ENCODE measurements around the gene HLA-DPB1.
"Not testable (repeated sequence)": the region's sequence is repeated elsewhere in the genome, so short reads cannot be mapped to it uniquely, and the experiment has no call there.

HLA-DPB1 gene

DNA sequence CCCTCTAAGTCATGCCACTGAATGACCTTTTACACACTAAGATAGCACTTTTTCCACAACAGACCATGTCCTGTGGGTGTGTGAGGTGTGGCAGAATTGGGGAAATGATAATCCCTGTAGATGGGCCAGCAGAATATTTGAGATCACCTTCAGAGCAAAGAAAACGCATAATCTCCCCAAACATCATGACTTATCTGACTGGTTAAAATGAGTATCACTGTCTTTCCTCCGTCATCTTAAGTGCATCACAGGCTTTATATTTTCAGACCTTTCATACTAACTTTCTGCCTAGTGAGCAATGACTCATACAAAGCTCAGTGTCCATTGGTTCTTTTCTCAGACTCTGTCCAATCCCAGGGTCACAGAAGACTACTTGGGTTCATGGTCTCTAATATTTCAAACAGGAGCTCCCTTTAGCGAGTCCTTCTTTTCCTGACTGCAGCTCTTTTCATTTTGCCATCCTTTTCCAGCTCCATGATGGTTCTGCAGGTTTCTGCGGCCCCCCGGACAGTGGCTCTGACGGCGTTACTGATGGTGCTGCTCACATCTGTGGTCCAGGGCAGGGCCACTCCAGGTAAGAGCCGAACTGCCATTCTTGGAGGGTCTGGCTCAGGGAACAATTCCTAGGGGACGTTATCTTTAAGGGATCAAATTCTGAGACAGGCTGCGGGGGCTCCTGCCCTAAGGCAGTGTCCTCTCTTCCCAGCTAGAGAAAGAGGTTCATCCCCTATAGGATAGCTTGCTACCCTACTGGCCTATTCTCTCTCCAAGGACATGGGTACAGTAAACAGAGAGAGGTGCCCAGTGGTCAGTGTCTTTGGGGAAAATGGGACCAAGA lies at the start of gene HLA-DPB1:
Gene HLA-DPB1 (plus strand): TSS at position 423 of the 838 bp plus-strand sequence. CDS start 52 bp downstream, at position 475.
- peak; percentile 62 for DNase-seq (ENCODE audit: low spot score)

DNA sequence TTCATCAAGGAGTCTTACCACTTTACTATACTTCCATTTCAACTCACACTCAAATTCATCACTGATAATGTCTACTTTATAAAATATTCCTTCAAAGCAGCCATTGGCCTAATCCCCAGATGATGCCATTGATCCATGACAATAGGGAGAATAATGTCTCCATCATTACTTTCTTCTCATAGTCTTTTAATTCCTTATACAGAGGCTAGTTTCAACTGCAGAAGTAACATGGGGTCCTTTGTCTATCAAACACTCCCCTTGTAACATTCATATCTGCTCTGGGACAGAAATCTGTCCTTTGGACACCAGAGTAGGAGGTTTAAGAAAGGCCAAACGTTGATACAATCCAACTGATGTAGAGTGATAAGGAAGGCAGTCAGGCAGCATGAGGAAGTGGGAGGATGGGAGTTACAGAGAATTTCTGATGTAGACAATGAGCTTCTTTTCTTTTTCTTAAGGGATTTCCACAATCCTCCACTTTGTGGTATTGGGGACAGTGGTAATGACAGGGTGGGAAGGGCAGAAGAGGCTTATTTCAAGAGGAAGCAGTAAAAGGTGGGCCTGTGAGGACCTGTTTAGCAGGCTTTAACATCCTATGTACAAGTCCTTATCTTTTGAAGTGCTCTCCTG lies 47.5 kb upstream of the HLA-DPB1 start:
- DNase-seq (ENCODE audit: low spot score) = no peak

DNA sequence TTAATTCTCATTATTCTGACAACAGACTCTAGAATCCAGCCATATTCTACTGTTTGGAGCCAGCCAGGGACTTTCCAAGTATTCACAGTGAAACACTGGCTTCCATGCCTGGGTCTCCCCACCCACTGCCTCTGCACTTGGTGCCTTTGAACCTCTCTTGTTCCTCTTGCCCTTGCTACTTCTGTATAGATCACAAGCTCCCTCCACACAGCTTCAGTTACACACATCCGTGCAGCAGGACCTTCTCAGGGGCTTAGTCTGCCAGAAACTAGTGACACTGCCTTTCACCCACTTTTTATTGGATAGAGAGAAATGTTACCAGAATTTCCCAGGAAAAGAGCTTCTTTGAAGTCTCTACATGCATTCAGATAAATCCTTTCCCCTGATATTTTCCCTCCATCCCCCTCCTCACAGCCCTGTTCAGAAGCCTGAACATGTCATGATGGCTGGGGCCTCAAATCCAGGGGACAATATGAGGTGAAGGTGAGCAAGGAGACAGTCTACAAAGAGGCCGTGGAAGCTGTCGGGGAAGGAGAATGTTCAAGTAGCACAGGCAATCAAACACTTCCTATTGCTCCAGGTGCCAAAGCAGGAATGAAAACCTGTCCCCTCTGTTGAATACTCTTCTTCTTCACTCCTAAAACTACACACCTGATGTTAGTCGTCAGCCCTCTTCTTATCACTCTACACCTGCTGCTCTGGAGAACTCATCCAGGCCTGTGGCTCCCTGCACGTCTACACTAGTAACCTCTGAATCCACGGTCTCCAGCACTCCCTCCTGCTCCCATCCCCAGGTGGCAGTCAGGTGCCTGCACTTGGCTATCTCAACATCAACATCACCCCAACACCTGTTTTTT lies 46.2 kb upstream of the HLA-DPB1 start:
- no peak for DNase-seq (ENCODE audit: low spot score)

DNA sequence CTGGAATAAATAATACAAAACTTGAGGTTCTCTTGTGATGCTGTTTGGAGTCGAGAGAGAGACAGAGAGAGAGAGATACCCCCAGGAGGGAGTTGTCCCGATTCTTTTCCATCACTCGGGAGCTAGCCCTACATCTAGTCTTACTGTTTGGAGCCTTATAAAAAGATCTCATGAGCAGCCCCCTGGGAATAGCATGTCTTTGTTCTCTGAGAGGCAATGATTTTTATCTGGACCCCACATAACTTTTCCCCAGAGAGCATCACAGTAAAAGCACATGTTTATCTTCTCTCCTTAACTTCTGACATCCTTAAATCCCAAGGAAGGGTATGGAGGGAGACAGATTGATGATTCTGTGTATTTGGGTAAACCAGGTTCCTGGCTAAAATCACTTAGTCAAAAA lies 45.5 kb upstream of the HLA-DPB1 start:
- no peak for DNase-seq (ENCODE audit: low spot score)

DNA sequence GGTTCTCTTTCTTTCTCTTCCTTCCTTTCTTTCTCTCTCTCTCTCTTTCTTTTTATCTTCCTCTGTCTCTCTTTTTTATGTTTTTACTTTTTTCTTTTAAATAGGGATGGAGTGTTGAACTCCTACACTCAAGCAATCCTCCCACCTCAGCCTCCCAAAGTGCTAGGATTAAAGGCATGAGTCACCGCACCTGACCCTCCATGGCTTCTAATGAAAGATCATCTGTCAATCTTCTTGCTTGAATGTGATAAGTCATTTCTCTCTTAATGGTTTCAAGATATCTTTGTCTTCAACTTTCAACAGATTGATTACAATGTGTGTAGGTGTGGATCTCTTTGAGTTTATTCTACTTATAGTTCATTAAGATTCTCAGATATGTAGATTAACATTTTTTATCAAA lies 41.2 kb upstream of the HLA-DPB1 start:
- DNase-seq (ENCODE audit: low spot score) = no peak

DNA sequence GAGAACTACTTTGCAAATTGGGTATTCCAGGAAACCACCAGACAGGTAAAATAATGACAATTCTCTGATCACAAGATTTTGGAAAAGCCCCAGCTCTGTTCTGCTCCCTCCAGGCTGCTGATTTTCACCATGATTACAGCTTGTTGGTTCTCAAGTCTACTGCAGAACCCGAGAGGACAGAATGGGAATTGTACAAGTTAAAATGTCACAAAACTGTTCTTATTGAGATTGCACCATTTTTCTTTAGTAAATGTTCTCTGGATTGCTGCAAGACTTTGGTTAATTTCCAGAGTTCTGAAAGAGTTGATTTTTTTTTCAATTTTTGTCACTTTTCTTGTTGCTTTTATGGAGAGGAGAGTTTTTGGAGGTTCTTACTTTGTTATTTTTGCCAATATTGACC lies 39.3 kb upstream of the HLA-DPB1 start:
- no peak for DNase-seq (ENCODE audit: low spot score)

DNA sequence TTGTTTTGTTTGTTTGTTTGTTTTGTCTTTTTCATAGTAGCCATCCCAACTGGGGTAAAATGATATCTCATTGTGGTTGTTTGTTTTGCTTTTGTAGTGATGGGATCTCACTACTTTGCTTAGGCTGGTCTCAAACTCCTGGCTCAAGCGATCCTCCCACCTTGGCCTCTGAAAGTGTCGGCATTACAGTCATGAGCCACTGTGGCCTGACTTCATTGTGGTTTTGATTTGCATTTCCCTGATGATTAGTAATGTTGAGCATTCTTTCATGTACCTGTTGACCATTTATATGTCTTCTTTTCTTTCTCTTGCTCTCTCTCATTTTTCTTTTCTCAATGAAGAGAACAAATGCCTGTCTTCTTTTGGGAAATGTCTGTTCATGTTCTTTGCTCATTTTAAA lies 35.6 kb upstream of the HLA-DPB1 start:
- no peak for DNase-seq (ENCODE audit: low spot score)

DNA sequence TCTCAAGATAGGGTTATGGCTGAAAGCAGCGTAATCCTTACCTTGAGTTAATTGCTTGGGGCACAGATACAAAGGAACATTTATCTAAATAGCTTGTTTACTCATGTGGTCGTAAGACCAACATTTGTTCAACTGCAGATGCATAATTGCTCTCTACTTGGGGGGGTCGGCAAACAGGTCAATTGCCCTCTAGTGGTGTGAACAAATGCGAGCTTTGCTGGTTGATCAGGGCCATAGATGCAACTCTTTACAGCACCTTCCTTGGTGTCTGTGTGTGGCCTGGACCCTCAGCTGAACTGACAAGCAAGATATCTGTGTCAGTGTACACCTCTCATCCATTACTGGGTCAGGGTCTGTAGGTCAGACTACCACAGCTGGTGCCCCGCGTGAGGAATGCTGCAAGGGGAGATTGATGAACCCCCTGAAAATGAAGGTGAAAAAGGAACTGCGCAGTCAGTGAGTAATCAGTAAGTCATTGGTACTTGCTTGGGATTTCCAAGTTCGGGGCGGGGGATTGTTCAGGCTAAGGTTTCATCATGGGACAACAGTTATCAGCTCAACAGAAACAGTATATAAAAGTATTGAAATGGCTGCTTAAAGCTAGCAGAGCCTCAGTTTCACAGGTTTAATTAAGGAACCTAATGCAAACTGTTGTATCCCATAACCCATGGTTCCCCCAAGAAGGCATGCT lies 26.3 kb upstream of the HLA-DPB1 start:
- DNase-seq (ENCODE audit: low spot score) = peak; percentile 18

DNA sequence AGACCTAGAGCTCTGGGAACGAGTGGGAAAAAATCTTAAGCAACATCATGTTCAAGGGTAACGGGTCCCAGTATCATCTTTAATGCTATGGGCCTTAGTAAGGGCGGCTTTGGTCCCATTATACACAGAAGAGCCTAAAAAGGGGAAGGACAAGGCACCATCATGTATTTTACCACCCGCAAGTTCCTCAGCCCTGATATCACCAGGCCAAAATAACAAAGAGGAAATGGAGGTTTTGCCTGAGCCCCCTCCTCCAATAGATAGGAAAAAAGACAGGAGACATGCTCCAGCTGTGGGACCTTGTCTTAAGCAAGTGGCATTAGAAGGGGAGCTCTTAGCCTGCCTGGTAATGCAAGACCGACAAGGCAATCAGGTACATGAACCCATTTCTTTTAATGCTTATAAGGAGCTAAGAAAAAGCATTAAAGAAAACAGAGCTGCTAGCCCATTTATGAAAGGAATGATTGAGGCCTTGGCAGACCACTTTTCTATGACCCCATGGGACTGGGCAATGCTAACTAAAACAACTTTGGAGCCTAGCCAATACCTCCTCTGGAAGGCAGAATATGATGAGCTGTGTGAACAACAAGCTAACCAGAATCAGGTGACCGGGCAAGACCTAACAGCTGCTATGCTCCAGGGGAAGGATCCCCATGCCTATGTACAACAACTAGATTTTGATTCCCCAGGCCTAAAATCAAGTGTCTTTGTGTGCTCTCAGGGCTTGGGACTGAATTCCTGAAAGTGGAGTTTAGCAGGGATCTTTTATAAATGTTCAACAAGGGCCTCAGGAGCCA lies 25.6 kb upstream of the HLA-DPB1 start:
- no peak for DNase-seq (ENCODE audit: low spot score)

DNA sequence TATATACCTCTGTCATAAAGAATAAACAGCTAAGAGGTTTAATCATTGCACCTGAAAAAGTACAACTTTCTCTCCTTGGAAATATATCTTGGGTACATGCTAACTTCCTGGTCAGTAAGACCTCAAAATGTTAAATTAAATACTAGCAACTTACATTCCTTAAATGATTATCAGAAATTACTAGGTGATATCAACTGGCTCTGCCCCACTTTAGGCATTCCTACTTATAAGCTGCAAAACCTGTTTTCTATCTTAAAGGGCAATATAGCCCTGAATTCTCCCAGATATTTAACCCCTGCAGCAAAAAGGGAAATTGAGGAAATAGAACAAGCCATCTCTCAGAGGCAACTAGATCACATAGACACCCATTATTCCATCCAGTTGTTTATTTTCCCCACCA lies 23.2 kb upstream of the HLA-DPB1 start:
- DNase-seq (ENCODE audit: low spot score) = no peak

DNA sequence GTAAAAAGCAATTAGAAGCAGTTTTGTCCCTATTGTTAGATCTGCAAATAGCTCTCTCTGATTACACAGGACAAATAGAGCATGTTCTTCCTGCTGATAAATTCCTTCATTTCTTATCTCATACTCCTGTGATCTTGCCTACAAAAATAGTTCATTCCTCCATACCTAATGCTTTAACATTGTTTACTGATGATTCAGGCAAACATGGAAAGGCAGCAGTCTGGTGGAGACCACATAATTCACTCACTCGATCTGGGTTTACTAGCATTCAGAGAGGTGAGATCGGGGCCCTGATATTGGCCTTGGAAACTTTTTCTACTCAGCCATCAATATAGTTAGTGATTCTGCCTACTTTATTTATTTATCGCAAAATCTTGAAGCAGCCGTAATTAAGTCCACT lies 22.6 kb upstream of the HLA-DPB1 start:
- DNase-seq (ENCODE audit: low spot score) = no peak

DNA sequence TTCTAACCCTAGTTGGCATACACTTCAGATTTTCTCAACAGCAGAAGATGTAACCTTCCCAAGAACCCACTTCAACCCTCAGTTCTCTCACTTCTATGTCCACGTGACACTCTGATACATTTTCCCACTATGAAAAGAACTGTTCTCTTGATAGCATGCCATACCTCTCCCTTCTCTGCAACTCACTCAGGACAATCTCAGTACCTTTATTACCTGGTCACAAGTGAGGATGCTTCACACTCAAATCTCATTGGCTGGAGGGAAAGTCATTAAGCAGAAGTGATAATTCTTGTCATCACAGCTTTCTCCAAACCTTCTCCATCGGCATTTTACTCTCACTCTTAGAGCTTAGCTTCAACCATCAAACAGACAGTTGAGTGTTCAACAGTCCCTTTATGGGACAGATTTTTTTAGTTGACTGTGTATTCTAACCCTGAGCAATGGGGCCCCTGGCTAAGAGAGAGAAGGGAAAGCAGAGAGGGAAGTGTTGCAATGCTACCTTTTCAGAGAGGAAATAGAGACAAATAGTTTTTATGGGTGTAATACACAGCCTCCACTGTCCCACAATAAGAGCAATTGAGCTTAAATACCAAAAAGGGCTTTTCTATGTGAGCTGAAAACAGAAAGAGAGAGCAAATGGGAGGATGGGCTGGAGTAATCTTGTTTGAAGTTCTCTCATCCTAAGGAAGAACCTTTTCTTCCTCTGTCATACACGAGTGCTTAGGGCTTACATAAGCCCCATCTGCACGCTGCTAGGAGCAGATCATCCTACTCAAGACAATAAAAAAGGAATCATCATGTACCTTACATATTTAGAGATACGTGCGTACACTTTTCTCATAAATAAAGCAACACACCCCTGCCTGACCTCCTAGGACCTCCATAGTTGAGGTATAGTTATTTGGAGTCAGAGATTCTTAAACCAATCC lies 18.3 kb upstream of the HLA-DPB1 start:
- DNase-seq (ENCODE audit: low spot score) = no peak

DNA sequence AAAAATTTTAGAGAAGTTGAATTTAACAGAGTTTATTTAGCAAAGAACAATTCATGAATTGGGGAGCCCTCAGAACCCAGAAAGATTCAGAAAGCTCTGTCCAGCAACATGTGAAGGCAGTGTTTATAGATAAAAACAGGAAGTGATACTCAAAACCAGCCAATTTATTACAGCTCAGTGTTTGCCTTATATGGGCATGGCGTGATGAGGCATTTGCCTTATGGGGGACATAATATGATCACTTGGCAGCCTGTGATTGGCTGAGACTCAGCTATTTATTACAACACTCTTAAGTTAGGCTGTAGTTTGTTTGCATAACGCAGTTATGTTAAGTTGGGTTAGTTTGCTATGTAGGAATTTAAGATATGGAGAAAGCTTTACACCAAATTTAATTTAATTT lies 13.8 kb upstream of the HLA-DPB1 start:
- DNase-seq (ENCODE audit: low spot score) = no peak

DNA sequence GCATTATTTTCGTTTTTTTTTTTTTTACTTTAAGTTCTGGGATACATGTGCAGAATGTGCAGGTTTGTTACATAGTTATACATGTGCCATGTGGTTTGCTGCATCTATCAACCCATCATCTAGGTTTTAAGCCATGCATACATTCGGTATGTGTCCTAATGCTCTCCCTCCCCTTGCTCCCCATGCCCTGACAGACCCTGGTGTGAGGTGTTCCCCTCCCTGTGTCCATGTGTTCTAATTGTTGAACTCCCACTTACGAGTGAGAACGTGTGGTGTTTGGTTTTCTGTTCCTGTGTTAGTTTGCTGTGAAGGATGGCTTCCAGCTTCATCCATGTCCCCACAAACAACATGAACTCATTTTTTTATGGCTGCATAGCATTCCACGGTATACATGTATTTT lies 12.4 kb upstream of the HLA-DPB1 start:
- DNase-seq (ENCODE audit: low spot score) = not testable (repeated sequence)

DNA sequence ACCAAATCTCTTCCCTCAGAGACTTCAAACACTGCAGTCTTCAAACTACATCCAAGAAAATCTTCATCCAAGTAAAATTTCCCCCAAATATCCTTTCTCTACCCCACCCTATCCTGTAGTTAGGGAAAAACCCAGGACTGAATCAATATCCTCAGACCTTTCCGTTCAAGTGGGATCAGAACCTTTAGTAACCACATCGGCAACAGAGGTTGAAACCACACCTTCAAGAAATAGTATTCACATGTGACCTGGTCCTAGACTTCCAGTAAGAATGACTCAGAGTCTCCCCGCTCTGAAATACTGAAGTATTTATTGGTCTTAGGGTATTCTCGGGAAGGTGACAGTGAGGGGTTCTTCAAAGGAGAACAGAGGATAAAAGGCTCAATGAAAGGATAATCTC lies 11.1 kb upstream of the HLA-DPB1 start:
- DNase-seq (ENCODE audit: low spot score) = no peak

DNA sequence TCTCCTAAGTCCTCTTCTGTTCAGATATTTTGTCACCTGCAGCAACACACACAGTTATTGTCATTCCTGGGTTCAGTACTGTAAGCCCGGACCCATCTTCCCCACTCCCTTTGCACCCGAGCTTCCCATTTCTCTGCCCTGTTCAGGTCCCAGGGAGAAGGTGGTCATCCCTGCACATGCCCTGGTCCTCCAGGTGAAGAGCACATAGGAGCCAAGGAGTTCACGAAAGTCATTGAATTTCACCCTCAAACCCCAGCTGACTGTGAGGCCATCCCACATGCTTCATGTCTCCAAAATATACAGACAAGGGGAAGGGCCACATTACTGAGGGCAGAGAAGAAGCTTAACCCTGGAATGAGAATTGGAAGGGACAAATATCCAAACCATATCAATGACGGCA lies 10.5 kb upstream of the HLA-DPB1 start:
- DNase-seq (ENCODE audit: low spot score) = no peak

DNA sequence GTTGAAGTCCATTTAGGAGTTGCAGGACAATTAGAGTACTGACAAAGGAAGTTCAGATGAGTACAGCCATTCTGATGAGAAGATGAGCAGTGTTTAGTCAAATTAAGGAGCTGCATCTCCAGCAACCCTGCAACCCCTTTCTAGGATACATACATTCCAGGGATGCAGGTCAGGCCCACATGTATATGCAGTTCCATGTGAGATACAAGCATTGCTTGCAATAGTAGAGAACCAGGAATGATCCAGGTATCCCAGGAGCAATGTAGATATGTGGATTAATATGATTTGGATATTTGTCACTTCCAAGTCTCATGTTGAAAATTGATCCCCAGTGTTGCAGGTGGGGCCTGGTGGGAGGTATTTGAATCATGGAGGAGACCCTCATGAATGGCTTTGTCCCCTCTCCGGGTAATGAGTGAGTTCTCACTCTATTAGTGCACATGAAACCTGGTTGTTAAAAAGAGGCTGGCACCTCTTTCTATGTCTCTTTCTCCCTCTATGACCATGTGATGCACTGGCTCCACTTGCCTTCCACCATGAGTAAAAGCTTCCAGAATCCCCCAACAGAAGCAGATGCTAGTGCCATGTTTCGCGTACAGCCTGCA lies 8.8 kb upstream of the HLA-DPB1 start:
- DNase-seq (ENCODE audit: low spot score) = no peak

DNA sequence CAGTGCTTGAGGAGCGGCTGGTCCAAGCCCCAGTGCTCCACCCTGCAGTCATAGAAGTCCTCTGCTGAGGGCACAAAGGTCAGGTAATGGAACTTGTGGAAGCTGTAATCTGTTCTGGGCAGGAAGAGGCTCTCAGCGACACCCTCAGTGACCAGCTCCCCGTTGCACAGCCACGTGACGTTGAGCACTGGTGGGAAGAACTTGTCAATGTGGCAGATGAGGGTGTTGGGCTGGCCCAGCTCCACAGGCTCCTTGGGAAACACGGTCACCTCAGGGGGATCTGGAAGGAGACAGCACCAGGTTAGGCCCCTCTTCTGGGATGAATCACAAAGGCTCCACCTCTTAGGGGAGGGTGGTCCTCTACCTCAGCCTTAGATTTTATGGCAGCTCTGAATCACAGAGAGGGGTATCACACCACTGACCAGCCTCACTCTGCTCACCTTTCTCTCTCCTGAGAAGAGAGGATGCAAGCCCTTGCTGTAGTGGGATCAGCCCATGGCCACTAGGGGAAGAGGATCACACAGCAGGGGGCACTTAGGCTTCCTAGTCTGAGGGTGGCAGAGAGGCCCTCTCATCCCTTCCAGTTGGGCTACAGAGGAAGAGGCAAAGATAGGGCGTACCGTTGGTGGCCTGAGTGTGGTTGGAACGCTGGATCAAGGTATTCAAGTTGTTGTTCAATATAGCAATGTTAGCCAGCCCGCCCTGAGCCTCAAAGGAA lies 6.6 kb upstream of the HLA-DPB1 start:
- no peak for DNase-seq (ENCODE audit: low spot score)

DNA sequence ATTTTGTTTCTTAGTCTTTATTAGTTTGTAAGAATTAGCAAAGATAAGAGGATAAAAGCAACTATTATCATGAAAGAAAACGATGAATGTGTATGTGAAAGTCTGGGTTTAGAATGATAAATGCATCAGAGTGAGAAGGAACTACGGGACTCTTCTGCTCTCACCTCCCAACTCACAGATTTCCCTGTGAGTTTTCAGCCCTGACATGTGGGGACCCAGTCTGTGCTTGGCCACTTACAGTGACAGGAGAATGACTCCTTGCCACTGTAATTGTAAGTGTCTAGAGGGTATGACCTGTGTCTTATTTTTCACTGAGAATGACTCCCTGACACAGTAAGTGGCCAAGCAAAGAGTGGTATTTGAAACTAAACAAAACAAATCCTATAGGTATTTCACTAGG lies 4.9 kb upstream of the HLA-DPB1 start:
- no peak for DNase-seq (ENCODE audit: low spot score)

All from iPS-NIHi11 (cell line).